ENCODE data around the gene HOXA6. TPM values are rescaled to one million over a fixed set of nuclear protein-coding genes. Genes with fewer than 3 reads are reported as not detected.

The HOXA6 gene
- total and polyA plus RNA-seq, 9 of the 15 experiments (the other 6 are each of a cell fraction or from before 2014, with no cell fraction given): not detected

GRCh38 chr7:27181795-27182275, 34.3 kb upstream of the HOXA6 start:
- CTCF ChIA-PET (ENCODE audit: low intra/inter-chr PET ratio): no interaction called here
- no peak overlapping the region for H2AFZ ChIP-seq (ENCODE audit: low read depth, low read length)
- no peak overlapping the region for H3K4me3 ChIP-seq
- no peaks in the 10 kb centered on the region for H4K20me1 ChIP-seq (replicated peaks; ENCODE audit: control insufficient read depth, insufficient read depth, low read length)
- no peaks in the 10 kb centered on the region for H3K36me3 ChIP-seq (ENCODE audit: control insufficient read depth, insufficient read depth, low read length)
- peaks cover 43 to 74% of the 10 kb centered on the region in 2 experiments for H3K27me3 ChIP-seq (ENCODE audit: control insufficient read depth in 2 of 2, insufficient read depth in 2 of 2, low read length in 2 of 2)
- intact Hi-C loops (cut with micrococcal nuclease) (no loop called here), in situ Hi-C loops (cut with MboI) (no loop called here)
- H3K79me2 ChIP-seq (ENCODE audit: control insufficient read depth, insufficient read depth, low read length): no peaks in the 10 kb centered on the region
- DNase-seq (ENCODE audit: extremely low read depth in 1 of 4, low spot score in 3 of 4): no peak
- H3K9me1 ChIP-seq (ENCODE audit: control insufficient read depth, insufficient read depth, low read length): no peaks in the 10 kb centered on the region
- WGBS (ENCODE audit: insufficient coverage, low coverage, missing lambda C conversion rate): 3% methylated on average over 4 of the region's 4 CpGs
- H3K4me1 ChIP-seq (replicated peaks in 1 of 2; ENCODE audit: control insufficient read depth in 2 of 2, insufficient read depth in 2 of 2, low read length in 2 of 2): peaks cover 0 to 24% of the 10 kb centered on the region in 2 experiments; a peak in 2 of 5 replicates
- no TSS peak for BruUV-seq (replicated peaks)
- H3K9me3 ChIP-seq (replicated peaks; ENCODE audit: control insufficient read depth, insufficient read depth, low read depth, low read length): no peaks in the 10 kb centered on the region; the same call in 1 of the 2 replicates
- no peak overlapping the region for H3K4me2 ChIP-seq (ENCODE audit: insufficient read depth, low read length)
- POLR2A ChIA-PET: no interaction called here
- ATAC-seq: no peak
- no peak overlapping the region for H3K9ac ChIP-seq (ENCODE audit: insufficient read depth in 1 of 2, low read depth in 2 of 2, low read length in 2 of 2)
- H3K27ac ChIP-seq (ENCODE audit: extremely low read depth, low read depth, low read length): no peak overlapping the region
- FAIRE-seq: no peak
- TF ChIP-seq ZBTB11 (CRISPR knock-in tag; IDR thresholded peaks at IDR 0.05): no peak
- TF ChIP-seq ZNF133 (CRISPR knock-in tag; IDR thresholded peaks at IDR 0.05): no peak
- TF ChIP-seq RFX7 (CRISPR knock-in tag; IDR thresholded peaks at IDR 0.05): no peak
